Measurements from ENCODE around the gene RAB31. TPM values are rescaled to one million over a fixed set of nuclear protein-coding genes. Genes with fewer than 3 reads are reported as not detected.

Gene RAB31
- total and polyA plus RNA-seq, 2 of the 13 experiments (the other 11 are each of a cell fraction or from before 2014, with no cell fraction given), result 1.1 to 1.7 TPM

DNA sequence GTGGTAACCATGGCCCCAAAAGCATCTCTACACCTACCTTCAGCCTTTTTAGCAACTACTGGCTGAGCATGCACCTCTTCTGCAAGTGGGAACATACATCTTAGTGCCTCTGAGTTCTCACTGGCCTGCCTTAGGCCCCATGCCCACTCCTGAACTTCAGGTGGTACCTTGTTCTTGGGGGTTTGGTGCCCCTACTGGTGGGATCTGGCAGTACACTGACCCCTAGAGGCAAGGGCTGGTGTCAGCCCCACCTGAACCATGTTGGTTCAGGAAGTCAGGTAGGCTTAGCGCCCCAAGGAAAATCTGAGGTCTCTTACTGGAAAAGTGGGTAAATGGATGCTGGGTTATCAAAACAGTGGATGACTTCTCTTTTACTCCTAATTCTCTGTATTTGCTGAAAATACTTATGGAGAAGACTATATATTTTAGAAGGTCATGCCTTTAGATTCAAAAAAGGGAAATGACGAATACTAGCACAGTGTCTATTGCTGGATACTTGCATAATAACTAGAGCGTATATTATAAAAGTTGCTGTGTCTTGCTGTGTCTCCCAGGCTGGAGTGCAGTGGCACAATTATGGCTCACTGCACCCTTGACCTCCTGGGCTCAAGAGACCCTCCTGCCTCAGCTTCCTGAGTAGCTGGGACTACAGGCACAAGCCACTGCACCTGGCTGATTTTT lies 84.6 kb downstream of the RAB31 start (continued):
- TF ChIP-seq, protein P1, sequence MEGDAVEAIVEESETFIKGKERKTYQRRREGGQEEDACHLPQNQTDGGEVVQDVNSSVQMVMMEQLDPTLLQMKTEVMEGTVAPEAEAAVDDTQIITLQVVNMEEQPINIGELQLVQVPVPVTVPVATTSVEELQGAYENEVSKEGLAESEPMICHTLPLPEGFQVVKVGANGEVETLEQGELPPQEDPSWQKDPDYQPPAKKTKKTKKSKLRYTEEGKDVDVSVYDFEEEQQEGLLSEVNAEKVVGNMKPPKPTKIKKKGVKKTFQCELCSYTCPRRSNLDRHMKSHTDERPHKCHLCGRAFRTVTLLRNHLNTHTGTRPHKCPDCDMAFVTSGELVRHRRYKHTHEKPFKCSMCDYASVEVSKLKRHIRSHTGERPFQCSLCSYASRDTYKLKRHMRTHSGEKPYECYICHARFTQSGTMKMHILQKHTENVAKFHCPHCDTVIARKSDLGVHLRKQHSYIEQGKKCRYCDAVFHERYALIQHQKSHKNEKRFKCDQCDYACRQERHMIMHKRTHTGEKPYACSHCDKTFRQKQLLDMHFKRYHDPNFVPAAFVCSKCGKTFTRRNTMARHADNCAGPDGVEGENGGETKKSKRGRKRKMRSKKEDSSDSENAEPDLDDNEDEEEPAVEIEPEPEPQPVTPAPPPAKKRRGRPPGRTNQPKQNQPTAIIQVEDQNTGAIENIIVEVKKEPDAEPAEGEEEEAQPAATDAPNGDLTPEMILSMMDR (CRISPR knock-in tag; IDR thresholded peaks at IDR 0.05), result peak; percentile 76
- TF ChIP-seq ZNF644 (CRISPR knock-in tag; IDR thresholded peaks at IDR 0.05; ENCODE audit: low read depth), result 0 out of 2 replicates have a peak, but pooled peaks have one; percentile 29

DNA sequence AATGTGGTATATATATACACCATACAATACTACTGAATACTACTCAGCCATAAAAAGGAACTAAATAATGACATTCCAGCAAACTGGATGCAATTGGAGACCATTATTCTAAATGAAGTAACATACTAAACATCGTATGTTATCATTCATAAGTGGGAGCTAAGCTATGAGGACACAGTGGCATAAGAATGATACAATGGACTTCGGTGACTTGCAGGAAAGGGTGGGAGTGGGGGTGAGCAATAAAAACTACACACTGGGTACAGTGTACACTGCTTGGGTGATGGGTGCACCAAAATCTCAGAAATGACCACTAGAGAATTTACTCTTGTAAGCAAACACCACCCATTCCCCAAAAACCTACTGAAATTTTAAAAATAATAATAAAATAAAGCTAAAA lies 87.9 kb downstream of the RAB31 start:
- in situ Hi-C loops (cut with HindIII; ENCODE audit: extremely low pct_ligation_motif_present, low pct_unique_long_range_greater_than_20kb), result no loop called here
- ChIA-PET POLR2A (no interaction called here), CTCF (ENCODE audit: low intra/inter-chr PET ratio, low total read pairs) (no interaction called here)
- Histone ChIP-seq H3K36me3 (replicated peaks in 1 of 2; ENCODE audit: control insufficient read depth in 1 of 2, insufficient read depth in 2 of 2, low read length in 2 of 2) (no peaks in the 10 kb centered on the region), H3K4me1 (ENCODE audit: insufficient read depth, low read length) (no peaks in the 10 kb centered on the region), H3K4me2 (ENCODE audit: low read depth, low read length) (no peak overlapping the region), H3K27me3 (ENCODE audit: control insufficient read depth in 1 of 2, insufficient read depth in 2 of 2, low read length in 2 of 2) (no peaks in the 10 kb centered on the region), H3K27ac (ENCODE audit: extremely low read length, insufficient read depth, low read length) (no peak overlapping the region), H2AFZ (ENCODE audit: low read length) (no peak overlapping the region), H4K20me1 (ENCODE audit: insufficient read depth, low read length) (no peaks in the 10 kb centered on the region), H3K4me3 (replicated peaks in 1 of 3; ENCODE audit: insufficient read depth in 1 of 3, low read depth in 2 of 3, low read length in 3 of 3) (no peak overlapping the region), H3K79me2 (ENCODE audit: insufficient read depth, low read length) (no peaks in the 10 kb centered on the region), H3K9me3 (ENCODE audit: low read length) (no peaks in the 10 kb centered on the region), H3K9ac (ENCODE audit: insufficient read depth, low read depth, low read length) (no peak overlapping the region)
- no peak for DNase-seq (ENCODE audit: low spot score)
- FAIRE-seq, result no peak
- ATAC-seq, result no peak
- BruUV-seq (replicated peaks), result no TSS peak
- intact Hi-C loops (cut with micrococcal nuclease; ENCODE audit: unreplicated experiment), result no loop called here
- WGBS (ENCODE audit: low lambda C conversion rate), result 80% methylated on average over 2 of the region's 2 CpGs
- TF ChIP-seq MAFF (IDR thresholded peaks at IDR 0.05; ENCODE audit: low read depth, low read length) (no peak), ZNF792 (CRISPR knock-in tag; IDR thresholded peaks at IDR 0.05) (no peak), ZNF33A (CRISPR knock-in tag; IDR thresholded peaks at IDR 0.05; ENCODE audit: borderline replicate concordance) (no peak), AGO1 (IDR thresholded peaks at IDR 0.05; ENCODE audit: low read depth, low read length, poor library complexity, severe bottlenecking) (no peak), ZNF816 (CRISPR knock-in tag; IDR thresholded peaks at IDR 0.05; ENCODE audit: borderline replicate concordance) (no peak), ZNF263 (CRISPR knock-in tag; IDR thresholded peaks at IDR 0.05) (no peak), ZNF232 (CRISPR knock-in tag; IDR thresholded peaks at IDR 0.05; ENCODE audit: borderline replicate concordance) (no peak), AGO2 (optimal IDR thresholded peaks at IDR 0.05; ENCODE audit: low read depth, low read length) (no peak)
- TF ChIP-seq, protein P2, sequence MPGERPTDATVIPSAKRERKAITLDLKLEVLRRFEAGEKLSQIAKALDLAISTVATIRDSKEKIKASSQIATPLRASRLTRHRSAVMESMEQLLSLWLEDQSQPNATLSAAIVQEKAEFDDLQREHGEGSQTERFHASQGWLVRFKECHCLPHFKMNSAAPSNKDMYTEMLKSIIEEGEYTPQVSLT (CRISPR knock-in tag; IDR thresholded peaks at IDR 0.05; ENCODE audit: borderline replicate concordance, low read depth), result no peak
- TF ChIP-seq, protein P3, sequence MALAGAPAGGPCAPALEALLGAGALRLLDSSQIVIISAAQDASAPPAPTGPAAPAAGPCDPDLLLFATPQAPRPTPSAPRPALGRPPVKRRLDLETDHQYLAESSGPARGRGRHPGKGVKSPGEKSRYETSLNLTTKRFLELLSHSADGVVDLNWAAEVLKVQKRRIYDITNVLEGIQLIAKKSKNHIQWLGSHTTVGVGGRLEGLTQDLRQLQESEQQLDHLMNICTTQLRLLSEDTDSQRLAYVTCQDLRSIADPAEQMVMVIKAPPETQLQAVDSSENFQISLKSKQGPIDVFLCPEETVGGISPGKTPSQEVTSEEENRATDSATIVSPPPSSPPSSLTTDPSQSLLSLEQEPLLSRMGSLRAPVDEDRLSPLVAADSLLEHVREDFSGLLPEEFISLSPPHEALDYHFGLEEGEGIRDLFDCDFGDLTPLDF (CRISPR knock-in tag; IDR thresholded peaks at IDR 0.05), result no peak
- TF ChIP-seq, protein P4, sequence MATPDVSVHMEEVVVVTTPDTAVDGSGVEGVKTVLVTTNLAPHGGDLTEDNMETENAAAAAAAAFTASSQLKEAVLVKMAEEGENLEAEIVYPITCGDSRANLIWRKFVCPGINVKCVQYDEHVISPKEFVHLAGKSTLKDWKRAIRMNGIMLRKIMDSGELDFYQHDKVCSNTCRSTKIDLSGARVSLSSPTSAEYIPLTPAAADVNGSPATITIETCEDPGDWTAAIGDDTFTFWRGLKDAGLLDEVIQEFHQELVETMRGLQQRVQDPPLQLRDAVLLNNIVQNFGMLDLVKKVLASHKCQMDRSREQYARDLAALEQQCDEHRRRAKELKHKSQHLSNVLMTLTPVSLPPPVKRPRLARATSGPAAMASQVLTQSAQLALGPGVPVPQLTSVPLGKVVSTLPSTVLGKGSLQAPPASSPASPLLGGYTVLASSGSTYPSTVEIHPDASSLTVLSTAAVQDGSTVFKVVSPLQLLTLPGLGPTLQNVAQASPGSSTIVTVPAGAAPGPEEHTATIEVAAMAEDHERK (CRISPR knock-in tag; IDR thresholded peaks at IDR 0.05; ENCODE audit: low read depth), result no peak
- TF ChIP-seq, protein P5, sequence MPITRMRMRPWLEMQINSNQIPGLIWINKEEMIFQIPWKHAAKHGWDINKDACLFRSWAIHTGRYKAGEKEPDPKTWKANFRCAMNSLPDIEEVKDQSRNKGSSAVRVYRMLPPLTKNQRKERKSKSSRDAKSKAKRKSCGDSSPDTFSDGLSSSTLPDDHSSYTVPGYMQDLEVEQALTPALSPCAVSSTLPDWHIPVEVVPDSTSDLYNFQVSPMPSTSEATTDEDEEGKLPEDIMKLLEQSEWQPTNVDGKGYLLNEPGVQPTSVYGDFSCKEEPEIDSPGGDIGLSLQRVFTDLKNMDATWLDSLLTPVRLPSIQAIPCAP (CRISPR knock-in tag; IDR thresholded peaks at IDR 0.05; ENCODE audit: low read depth), result no peak
- TF ChIP-seq, protein P6, sequence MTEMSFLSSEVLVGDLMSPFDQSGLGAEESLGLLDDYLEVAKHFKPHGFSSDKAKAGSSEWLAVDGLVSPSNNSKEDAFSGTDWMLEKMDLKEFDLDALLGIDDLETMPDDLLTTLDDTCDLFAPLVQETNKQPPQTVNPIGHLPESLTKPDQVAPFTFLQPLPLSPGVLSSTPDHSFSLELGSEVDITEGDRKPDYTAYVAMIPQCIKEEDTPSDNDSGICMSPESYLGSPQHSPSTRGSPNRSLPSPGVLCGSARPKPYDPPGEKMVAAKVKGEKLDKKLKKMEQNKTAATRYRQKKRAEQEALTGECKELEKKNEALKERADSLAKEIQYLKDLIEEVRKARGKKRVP (CRISPR knock-in tag; IDR thresholded peaks at IDR 0.05), result no peak
